Subcutaneous adipose tissue (tissue), 4 donors: ENCODE measurements around the gene CREBL2. TPM values are rescaled to one million over a fixed set of nuclear protein-coding genes. Genes with fewer than 3 reads are reported as not detected.

Experiments
- total RNA-seq, 4 donors: library from RNA; depleted of rRNA; stranded (reverse); fragments of >200 nt; gene quantifications; one replicate each; pipeline ENCODE4 v1.1.0, GENCODE V29; 2016
- TF ChIP-seq, protein P1 (sequence below): fragments of 450-650 bp; IDR thresholded peaks from one replicate; pipeline ENCODE4 v1.5.1; 2016; ENCODE audit warnings: low read depth, mild to moderate bottlenecking, control low read depth, antibody characterized with exemption, moderate library complexity

Gene CREBL2
- total RNA-seq, 4 donors from 2014 or later: 73.8 to 113 (median 99.4) TPM

DNA sequence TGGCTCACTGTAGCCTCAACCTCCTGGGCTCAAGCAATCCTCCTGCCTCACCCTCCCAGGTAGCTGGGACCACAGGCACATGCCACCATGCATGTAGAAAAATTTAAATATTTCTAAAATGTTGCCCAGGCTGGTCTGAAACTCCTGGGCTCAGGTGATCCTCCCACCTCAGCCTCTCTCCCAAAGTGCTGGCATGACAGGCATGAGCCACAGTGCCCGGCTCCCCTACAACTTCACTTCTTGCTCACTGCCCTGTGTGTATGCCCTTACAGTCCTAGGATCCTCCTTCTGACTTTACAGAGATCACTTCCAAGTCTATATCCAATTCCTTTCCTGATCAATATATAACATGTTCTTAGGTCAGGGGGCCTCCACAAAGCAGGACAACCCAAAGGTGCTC, 23.8 kb upstream of the CREBL2 start:
- TF ChIP-seq, protein P1, sequence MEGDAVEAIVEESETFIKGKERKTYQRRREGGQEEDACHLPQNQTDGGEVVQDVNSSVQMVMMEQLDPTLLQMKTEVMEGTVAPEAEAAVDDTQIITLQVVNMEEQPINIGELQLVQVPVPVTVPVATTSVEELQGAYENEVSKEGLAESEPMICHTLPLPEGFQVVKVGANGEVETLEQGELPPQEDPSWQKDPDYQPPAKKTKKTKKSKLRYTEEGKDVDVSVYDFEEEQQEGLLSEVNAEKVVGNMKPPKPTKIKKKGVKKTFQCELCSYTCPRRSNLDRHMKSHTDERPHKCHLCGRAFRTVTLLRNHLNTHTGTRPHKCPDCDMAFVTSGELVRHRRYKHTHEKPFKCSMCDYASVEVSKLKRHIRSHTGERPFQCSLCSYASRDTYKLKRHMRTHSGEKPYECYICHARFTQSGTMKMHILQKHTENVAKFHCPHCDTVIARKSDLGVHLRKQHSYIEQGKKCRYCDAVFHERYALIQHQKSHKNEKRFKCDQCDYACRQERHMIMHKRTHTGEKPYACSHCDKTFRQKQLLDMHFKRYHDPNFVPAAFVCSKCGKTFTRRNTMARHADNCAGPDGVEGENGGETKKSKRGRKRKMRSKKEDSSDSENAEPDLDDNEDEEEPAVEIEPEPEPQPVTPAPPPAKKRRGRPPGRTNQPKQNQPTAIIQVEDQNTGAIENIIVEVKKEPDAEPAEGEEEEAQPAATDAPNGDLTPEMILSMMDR: no peak

GRCh38 chr12:12590961-12591360, 20.7 kb upstream of the CREBL2 start:
- TF ChIP-seq, protein P1: no peak

DNA sequence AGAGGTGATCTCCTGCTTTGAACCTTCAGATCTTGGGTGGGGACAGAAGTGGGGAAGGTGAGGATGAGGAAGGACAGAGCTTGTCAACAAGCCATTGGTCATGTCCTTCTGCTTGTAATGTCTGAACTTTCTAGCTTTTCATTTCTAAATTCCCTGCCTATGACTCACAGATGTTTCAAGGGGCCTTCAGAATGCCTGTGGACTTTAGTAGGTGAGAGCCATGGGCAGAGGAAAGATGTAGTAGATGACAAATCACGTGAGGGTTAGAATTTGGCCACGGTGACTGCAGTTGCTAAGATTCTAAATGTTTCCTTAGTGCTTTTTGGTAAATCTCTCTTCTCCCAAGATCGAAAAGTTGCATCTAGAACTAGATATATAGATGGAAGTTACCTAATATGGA, 18.7 kb upstream of the CREBL2 start:
- TF ChIP-seq, protein P1: no peak

DNA sequence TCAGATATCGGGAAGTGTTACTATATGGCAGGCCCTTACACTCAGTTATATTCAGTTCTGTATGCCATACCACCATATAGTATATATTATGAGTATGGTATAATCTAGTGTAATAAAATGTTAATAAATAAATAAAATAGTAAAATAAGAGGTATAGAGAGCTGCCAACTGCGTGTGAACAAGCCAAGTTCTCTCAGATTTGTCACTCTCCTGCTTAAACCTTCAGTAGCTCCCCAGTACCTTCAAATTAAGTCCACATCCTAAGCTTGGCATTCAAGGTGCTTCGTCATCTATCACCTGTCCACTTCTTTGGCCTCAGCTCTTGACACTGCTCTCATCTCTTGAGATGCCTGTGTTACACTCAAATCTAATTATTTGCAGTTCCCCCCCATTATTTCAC, 12.8 kb upstream of the CREBL2 start:
- TF ChIP-seq, protein P1: no peak

DNA sequence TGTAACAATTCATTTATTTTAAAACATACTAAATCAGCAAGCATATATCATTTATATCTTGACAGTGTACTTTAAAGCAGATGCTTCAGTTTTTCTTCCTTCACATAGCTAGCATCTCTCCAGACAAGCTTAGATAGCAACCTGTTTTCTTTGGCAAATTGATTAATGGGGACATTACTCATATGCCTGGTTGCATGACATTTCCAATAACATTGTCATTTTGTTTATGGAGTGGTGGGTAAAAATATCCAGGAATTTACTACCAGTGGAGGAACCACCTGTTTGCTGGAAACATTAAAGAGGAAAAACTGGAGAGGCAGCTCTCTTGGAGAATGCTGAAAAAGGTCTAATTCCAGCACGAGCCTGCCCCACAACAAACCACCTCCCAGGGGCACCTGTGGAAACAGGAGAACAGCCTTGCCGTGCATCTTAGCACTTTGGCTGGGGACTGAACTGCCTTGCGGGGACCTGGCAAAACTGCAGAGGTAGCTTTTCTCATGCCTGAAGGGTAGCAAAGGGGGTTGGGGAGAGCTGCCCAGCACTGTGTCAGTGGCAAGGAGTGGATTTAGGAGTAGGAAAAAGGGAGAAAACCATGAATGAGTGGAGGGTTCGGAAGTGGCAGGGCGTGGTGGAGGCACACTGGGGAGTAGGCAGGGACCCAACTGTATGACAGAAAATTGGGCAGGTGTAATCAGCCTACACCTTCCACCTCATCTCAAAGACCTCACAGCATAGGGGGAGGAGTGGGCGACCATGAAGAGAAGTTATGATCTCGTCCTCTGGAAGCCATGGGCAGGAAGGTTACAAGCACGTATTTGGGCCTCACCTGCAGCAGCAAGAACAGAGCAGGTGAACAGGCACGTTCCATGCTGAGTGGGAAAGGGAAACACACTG, 11.7 kb upstream of the CREBL2 start:
- TF ChIP-seq, protein P1: no peak

DNA sequence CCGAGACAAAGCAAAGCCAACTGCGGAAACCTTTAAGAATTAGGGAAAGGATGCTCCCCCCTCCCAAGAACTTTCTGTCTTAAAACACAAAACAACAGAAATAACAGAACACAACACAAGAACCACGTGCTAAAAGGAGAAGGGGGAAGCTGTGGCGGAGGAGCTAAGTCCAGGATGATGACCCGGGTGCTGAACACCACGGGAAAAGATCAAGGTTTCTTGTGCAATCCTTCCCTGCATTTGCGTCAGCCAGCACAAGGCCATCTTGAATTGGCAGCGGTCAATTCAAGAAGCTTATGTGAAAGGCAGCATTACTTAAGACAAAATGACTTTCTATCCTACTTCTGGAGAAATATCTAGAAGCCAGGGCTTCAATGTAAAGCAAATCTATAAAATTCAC, 11.0 kb upstream of the CREBL2 start:
- TF ChIP-seq, protein P1: no peak

DNA sequence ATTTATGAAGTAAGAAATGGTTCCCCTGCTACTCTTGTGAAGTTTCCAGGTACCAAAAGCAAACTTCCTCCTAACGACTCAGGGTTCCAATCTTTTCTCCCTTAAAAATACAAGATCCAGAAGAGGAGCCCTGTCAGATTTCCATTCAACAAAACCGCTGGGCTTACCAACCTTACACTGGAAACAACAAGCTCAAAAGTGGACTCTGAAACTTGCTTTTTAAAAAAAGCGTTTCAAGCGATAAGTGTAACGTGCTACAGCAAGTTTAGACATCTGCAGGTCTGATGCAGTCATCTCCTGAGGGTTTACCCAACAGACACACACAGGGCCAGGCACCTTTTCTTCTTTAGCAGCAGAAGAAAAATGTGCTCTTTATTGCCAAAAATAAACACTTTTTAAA, 6.9 kb upstream of the CREBL2 start:
- TF ChIP-seq, protein P1: no peak
